ENCODE results near the gene CELSR2. TPM values are rescaled to one million over a fixed set of nuclear protein-coding genes. Genes with fewer than 3 reads are reported as not detected.
A peak's percentile ranks its signal among the peaks of the same experiment; 100 is the strongest.

The CELSR2 gene
- total RNA-seq, 3 donors from 2014 or later, result 1.3 to 19.5 (median 13.8) TPM

DNA sequence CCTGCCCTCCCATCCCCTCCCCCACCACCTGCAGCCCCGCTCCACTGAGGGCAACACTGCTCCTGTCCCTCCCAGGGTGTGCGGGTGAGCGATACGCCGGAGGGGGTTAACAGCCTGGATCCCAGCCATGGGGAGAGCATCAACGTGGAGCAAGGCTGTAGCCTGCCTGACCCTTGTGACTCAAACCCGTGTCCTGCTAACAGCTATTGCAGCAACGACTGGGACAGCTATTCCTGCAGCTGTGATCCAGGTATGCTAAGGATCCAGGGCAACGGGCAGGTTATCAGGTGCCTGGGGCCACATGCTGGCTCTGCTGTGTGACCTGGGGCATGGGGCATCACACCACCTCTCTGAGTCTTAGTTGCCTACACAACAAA, 15.0 kb downstream of the CELSR2 start:
- Histone ChIP-seq H3K36me3 (no peaks in the 10 kb centered on the region), H3K4me1 (no peaks in the 10 kb centered on the region), H3K4me3 (no peak overlapping the region), H3K27me3 (no peaks in the 10 kb centered on the region), H3K27ac (peak overlapping the region; percentile 2 to 77), H3K9me3 (no peaks in the 10 kb centered on the region)
- TF ChIP-seq POLR2AphosphoS5 (IDR thresholded peaks at IDR 0.05) (no peak), POLR2A (IDR thresholded peaks at IDR 0.05) (no peak)
- TF ChIP-seq, protein P1, sequence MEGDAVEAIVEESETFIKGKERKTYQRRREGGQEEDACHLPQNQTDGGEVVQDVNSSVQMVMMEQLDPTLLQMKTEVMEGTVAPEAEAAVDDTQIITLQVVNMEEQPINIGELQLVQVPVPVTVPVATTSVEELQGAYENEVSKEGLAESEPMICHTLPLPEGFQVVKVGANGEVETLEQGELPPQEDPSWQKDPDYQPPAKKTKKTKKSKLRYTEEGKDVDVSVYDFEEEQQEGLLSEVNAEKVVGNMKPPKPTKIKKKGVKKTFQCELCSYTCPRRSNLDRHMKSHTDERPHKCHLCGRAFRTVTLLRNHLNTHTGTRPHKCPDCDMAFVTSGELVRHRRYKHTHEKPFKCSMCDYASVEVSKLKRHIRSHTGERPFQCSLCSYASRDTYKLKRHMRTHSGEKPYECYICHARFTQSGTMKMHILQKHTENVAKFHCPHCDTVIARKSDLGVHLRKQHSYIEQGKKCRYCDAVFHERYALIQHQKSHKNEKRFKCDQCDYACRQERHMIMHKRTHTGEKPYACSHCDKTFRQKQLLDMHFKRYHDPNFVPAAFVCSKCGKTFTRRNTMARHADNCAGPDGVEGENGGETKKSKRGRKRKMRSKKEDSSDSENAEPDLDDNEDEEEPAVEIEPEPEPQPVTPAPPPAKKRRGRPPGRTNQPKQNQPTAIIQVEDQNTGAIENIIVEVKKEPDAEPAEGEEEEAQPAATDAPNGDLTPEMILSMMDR (IDR thresholded peaks at IDR 0.05), result no peak
- no peak for DNase-seq (ENCODE audit: low spot score in 2 of 2)
- intact Hi-C loops (cut with DNase I; ENCODE audit: low total_unique reads), result loop anchor here (10.0 kb wide), 1 partner anchor 140 kb away; no protein-coding TSS in a partner anchor

DNA sequence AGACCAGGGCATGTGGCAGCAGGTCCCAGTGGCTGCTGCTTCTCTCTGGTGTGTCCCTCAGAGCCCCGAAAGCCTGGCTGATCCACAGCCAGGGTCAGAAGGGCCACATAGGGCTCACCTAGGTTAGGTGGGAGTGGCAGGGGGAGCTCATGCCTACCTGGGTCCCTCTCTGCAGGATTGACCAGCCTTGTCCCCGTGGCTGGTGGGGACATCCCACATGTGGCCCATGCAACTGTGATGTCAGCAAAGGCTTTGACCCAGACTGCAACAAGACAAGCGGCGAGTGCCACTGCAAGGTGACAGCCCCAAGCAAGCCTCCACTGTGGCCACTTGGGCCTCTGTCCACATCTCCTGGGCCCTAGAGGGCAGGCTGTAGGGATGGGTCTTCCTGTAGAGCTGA, 15.7 kb downstream of the CELSR2 start:
- H3K36me3 ChIP-seq, result no peaks in the 10 kb centered on the region

DNA sequence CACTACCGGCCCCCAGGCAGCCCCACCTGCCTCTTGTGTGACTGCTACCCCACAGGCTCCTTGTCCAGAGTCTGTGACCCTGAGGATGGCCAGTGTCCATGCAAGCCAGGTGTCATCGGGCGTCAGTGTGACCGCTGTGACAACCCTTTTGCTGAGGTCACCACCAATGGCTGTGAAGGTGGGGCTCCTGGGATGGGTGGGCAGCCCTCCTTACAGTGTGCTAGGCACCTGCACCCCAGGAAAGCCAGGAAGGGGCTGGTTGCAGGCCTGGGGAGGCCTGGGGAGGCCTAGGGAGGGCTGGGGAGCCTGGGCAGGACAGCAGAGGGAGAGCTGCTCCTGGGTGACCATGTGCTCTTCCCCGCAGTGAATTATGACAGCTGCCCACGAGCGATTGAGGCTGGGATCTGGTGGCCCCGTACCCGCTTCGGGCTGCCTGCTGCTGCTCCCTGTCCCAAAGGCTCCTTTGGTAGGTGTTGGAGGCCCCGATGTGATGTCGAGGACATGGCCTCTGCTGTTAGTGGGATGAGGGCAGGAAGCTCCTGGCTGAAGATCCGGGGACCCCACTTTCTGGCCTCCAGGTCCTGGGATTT, 16.5 kb downstream of the CELSR2 start:
- TF ChIP-seq POLR2AphosphoS5 (IDR thresholded peaks at IDR 0.05), result no peak
- TF ChIP-seq, protein P1 (IDR thresholded peaks at IDR 0.05), result no peak
- TF ChIP-seq POLR2A (IDR thresholded peaks at IDR 0.05), result no peak
- Histone ChIP-seq H3K27me3 (no peaks in the 10 kb centered on the region), H3K9me3 (no peaks in the 10 kb centered on the region), H3K36me3 (no peaks in the 10 kb centered on the region), H3K4me1 (no peaks in the 10 kb centered on the region), H3K4me3 (no peak overlapping the region), H3K27ac (no peak overlapping the region)
- intact Hi-C loops (cut with DNase I; ENCODE audit: low total_unique reads), result loop anchor here (10.0 kb wide), 1 partner anchor 139 kb away; no protein-coding TSS in a partner anchor
- DNase-seq (ENCODE audit: low spot score in 2 of 2), result no peak

More for the DNA sequence above, 15.7 kb downstream of the CELSR2 start:
- H3K9me3 ChIP-seq, result no peaks in the 10 kb centered on the region
- H3K4me3 ChIP-seq, result no peak overlapping the region
- intact Hi-C loops (cut with DNase I; ENCODE audit: low total_unique reads), result loop anchor here (10.0 kb wide), 1 partner anchor 140 kb away; no protein-coding TSS in a partner anchor
- DNase-seq (ENCODE audit: low spot score in 2 of 2), result no peak
- no peaks in the 10 kb centered on the region for H3K4me1 ChIP-seq
- H3K27ac ChIP-seq, result no peak overlapping the region
- no peaks in the 10 kb centered on the region for H3K27me3 ChIP-seq
- TF ChIP-seq POLR2AphosphoS5 (IDR thresholded peaks at IDR 0.05), result no peak
- TF ChIP-seq POLR2A (IDR thresholded peaks at IDR 0.05), result no peak
- TF ChIP-seq, protein P1 (IDR thresholded peaks at IDR 0.05), result no peak

DNA sequence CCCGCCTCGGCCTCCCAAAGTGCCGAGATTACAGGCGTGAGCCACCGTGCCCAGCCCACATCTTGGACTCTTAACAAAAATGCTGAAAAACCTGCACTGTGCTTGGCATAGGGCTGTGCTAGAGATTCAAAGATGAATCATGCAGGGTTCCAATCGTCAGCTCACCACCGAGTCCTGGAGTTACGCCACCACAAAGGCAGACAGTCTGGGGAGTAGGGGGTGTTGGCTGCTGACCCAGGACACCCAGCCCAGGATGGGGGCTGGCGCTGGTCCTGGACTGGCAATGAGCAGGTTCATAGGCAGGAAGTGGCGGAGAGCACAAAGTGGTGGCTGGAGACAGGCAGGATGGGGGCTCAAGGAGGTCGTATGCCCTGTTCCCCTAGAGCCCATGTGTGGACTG, 17.6 kb downstream of the CELSR2 start:
- Histone ChIP-seq H3K27me3 (no peaks in the 10 kb centered on the region), H3K4me1 (no peaks in the 10 kb centered on the region), H3K36me3 (no peaks in the 10 kb centered on the region), H3K4me3 (no peak overlapping the region), H3K9me3 (no peaks in the 10 kb centered on the region), H3K27ac (peak overlapping the region; percentile 67 to 75)
- TF ChIP-seq POLR2AphosphoS5 (IDR thresholded peaks at IDR 0.05) (no peak), POLR2A (IDR thresholded peaks at IDR 0.05) (no peak)
- TF ChIP-seq, protein P1 (IDR thresholded peaks at IDR 0.05), result no peak
- no peak for DNase-seq (ENCODE audit: low spot score in 2 of 2)
- intact Hi-C loops (cut with DNase I; ENCODE audit: low total_unique reads), result loop anchor here (10.0 kb wide), 1 partner anchor 138 kb away; no protein-coding TSS in a partner anchor

DNA sequence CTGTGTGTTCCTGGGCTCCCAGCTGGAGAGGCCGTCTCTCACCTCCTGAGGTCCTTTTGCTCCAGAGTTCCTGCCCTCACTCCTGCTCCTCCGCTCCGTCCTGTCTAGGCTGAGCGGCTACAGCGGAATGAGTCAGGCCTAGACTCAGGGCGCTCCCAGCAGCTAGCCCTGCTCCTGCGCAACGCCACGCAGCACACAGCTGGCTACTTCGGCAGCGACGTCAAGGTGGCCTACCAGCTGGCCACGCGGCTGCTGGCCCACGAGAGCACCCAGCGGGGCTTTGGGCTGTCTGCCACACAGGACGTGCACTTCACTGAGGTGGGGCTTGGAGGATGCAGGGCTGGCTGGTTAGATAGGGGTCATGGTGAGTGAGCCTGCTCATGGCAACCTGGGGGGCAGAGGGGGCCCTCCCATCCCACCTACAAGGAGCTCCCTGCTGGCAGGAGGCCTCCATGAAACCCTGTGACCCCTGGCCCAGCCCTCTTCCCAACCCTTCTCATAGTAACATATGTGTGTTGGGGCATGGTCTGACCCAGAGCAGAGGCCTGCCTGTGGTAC, 18.5 kb downstream of the CELSR2 start:
- Histone ChIP-seq H3K36me3 (no peaks in the 10 kb centered on the region), H3K4me3 (no peak overlapping the region), H3K27me3 (no peaks in the 10 kb centered on the region), H3K27ac (peak overlapping the region; percentile 67 to 75), H3K4me1 (peaks cover 0 to 2% of the 10 kb centered on the region in 2 donors), H3K9me3 (no peaks in the 10 kb centered on the region)
- intact Hi-C loops (cut with DNase I; ENCODE audit: low total_unique reads), result loop anchor here (10.0 kb wide), 1 partner anchor 137 kb away; no protein-coding TSS in a partner anchor
- no peak for DNase-seq (ENCODE audit: low spot score in 2 of 2)
- TF ChIP-seq POLR2A (IDR thresholded peaks at IDR 0.05) (no peak), POLR2AphosphoS5 (IDR thresholded peaks at IDR 0.05) (no peak)
- TF ChIP-seq, protein P1 (IDR thresholded peaks at IDR 0.05), result no peak

All from breast epithelium (tissue), 4 donors.